HG03565 (cell line): Measurements from ENCODE around the gene CNIH1.
"Not testable (repeated sequence)": the region's sequence is repeated elsewhere in the genome, so short reads cannot be mapped to it uniquely, and the experiment has no call there.

Experiments
- ATAC-seq: cut with Tn5 transposase; IDR thresholded peaks from one replicate; pipeline ENCODE4 v1.9.1; 2021; ENCODE audit warnings: mild to moderate bottlenecking, moderate library complexity; ENCODE audit not compliant: unreplicated experiment

The CNIH1 gene

DNA sequence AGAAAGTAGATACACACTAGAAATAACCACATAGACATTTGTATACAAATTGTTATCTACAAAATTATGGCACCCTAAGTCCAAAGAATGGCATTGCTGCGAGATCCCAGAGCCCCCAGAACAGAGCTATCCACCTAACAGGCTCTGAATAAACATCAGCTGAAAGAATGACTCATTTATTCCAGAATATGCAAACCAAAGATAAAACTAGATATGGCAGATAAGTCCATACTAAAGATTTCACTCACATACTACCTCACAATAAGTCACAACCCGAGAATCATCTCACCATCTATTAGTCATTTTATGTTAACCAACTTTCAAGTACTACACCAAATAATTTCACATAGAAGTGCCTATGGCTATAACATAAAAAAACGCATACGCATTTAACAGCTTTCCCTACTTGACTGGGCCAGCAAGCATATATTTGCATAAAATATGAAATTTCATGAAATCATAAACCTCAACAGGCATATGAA lies 5.6 kb downstream of the CNIH1 start:
- peak; percentile 55 for ATAC-seq

DNA sequence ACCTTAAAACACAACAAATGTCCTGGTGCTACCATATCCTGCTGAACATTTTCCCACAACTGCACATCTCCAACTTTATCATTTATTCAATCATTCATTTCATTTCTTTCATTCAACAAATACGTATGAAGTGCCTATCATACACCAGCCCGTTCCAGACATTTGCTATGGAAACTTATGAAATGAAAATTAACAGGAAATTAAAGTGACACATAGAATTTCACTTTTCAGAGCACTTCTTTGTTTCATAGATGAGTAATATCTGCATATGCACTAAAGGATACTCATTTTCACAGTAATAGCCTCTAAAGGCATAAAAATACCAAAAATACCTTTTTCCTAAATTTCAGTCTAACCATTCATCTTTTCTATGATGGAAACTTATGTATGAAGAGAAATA lies 12.6 kb downstream of the CNIH1 start:
- no peak for ATAC-seq

DNA sequence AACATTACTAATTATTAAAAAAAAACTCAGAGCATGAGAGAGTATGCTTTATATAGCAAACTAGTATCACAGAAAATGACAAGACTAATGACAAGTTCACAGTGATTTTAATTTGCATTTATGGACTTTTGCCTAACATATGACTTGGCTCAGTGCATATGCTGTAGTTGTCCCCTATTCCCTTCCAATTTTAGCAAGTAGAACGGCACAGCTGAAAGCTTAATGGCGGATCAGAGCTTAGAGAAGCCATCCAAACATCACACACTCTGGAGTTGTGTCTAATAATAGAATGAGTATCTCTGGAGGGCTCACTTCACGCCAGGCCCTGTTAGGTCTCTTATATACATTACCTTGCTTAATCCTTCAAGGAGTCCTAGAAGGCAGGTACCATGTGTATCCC lies 13.3 kb downstream of the CNIH1 start:
- ATAC-seq, result no peak

DNA sequence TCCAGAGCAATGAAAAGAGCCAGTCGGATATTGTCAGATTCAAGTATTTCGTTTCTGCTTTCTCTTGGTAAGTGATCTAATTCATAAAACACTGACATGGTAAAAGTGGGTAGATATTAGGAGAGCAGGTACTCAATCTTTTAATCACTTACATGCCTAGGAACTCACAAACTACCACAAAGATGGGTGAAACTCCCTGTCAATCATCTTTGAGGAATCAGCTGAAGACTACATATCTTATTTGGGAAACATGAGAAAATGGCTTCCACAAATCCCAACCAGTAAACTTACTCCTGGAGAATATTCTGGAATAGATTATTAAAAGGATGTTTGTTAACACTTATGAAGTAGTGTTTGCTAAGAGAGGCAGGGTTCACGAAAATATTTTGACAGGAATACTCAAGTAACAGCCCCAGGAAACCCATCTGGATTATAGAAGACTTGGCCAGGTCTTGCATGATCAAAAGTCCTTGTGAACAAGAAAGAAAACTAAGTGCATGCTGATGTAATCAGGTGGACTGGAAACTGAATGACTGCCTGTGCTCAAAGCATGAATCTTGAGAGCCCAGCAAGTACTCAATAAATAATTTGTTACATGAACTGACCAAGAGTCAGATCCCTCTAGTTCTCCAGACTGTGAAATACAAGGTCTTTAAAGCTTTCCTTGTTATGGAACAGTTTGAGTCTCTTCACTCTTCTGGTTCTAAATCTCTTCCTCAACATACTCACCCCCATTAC lies 15.5 kb downstream of the CNIH1 start:
- ATAC-seq, result no peak

DNA sequence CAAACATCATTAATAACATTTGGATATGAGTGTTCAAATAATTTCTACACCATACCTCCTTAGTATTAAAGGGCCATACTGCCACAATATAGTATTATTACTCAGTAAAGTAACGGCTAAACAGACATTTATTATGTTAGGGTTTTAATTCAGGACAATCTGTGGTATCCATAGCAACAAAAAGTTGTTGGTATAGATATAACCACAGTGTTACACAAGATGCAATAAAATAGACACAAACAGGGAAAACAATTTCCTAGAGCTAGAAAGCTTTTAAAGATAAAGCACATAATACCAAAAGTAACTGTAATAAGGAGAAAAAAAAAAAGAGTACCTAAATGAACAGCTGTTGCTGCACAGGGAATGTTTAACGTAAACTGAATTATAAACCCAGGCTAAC lies 16.1 kb downstream of the CNIH1 start:
- ATAC-seq, result no peak

DNA sequence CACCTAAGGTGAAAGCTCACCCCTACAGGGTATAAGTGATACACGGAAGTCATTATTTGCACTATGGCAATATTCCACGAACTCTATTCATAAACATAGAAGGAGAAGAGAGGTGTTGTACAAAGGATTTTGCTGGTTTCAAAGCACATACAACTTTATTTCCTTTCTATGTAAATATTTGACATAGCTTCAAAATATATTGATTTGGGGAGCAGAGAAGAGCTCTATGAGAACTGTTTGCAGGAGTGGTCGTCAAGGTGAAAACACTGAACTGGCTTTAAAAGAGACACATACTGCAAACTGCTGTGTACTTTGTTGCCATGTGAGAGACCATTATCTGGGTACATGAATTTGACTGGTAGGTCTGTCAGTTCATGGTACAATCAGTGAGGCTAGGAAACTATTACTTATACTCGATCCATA lies 16.7 kb downstream of the CNIH1 start:
- no peak for ATAC-seq

DNA sequence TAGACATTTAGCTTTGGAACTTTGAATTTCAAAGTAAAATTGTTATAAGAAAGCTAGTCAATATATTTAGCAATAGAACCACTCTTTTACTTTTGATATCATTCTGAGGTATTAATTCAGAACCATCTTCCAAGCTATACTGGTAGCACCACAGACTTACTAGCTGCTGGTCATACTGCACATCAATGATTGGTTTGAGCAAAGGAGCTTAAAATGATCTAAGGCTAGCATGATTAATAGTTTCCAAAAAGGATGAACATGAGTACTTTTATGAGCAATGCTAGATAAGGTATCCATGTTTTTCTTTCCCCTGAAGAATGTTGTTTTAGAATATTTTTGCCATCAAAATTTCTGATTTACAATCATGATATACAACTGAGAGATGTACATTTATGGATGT lies 17.2 kb downstream of the CNIH1 start:
- ATAC-seq, result no peak

DNA sequence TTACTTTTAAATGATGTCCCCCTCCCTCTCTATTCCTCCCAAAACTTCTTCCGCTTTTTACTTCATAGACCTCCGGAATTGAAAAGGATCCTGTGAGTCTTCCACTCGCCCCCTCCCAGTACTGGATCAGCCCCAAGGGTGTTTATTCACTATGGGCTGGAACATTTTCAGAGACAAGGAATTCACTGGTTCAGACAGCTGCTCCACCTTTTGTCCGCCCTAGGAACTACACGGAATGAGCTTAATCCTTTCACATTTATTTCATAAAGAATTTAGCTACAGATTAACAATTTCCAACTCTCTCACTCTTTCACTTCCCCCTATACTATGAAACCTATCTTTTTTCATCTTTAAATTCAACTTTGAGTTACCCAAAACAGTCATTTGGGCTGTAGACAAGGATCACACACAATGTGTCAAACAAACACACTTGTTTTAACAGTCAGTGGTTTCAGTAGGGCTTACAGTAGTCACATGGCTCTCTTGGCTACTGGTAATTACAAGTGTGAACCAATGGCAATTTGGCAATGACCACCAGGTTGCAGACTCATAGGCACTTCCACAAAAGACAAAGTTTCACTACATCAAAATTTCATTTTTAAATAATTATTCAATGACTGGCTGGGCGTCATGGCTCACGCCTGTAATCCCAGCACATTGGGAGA lies 20.6 kb downstream of the CNIH1 start:
- no peak for ATAC-seq

DNA sequence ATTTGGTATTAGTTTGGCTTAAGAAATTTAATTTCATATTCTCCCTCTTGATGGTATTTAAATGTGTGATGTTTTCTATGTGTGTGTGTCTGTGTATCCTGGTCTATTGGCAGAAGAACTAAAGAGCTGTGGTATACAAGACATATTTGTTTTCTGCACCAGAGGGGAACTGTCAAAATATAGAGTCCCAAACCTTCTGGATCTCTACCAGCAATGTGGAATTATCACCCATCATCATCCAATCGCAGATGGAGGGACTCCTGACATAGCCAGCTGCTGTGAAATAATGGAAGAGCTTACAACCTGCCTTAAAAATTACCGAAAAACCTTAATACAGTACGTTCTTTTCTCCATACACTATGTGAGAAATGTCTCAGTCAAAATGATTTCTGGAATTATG lies 29.8 kb downstream of the CNIH1 start:
- ATAC-seq, result no peak

DNA sequence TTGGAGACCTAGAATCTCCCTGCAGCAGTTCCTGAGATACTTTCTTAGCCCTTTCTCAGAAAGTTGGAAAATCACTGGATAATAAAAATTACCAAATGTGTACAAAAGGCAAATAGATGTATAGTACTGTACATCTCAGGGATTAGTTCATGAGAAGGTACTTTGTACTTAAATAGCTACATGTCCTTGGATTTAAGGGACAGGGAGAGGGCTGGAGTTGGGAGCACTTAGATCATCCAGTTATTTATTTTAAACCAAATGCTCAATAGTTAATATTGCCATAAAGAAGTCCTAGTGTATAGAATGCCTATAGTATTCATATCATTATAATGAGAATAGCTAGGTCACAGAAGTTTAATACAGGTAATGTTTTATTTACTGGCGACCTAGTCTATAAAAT lies 31.0 kb downstream of the CNIH1 start:
- ATAC-seq, result no peak

DNA sequence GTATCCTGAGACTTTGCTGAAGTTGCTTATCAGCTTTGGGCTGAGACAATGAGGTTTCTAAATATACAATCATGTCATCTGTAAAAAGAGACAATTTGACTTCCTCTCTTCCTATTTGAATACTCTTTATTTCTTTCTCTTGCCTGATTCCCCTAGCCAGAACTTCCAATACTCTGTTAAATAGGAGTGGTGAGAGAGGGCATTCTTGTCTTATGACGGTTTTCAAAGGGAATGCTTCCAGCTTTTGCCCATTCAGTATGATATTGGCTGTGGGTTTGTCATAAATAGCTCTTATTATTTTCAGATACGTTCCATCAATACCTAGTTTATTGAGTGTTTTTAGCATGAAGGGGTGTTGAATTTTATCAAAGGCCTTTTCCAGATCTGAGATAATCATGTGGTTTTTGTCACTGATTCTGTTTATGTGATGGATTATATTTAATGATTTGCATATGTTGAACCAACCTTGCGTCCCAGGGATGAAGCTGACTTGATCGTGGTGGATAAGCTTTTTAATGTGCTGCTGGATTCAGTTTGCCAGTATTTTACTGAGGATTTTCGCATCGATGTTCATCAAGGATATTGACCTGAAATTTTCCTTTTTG lies 37.7 kb downstream of the CNIH1 start:
- ATAC-seq, result not testable (repeated sequence)

DNA sequence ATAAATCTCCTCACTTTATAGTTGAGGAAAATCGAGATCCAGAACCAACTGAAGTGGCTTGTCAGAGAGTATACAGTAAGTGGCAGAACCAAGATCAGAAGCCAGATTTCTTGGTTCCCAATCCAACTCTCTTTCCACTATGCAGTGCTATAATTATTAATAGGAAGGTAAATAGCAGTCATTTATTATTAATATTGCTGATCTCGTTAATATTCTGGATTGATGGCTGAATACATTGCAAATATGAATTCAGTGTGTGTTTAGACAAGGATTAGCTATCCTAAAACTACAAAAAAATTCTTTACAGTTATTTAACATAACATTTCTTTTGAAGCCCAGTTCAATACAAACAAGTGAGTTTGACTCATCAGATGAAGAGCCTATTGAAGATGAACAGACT lies 41.6 kb downstream of the CNIH1 start:
- no peak for ATAC-seq

DNA sequence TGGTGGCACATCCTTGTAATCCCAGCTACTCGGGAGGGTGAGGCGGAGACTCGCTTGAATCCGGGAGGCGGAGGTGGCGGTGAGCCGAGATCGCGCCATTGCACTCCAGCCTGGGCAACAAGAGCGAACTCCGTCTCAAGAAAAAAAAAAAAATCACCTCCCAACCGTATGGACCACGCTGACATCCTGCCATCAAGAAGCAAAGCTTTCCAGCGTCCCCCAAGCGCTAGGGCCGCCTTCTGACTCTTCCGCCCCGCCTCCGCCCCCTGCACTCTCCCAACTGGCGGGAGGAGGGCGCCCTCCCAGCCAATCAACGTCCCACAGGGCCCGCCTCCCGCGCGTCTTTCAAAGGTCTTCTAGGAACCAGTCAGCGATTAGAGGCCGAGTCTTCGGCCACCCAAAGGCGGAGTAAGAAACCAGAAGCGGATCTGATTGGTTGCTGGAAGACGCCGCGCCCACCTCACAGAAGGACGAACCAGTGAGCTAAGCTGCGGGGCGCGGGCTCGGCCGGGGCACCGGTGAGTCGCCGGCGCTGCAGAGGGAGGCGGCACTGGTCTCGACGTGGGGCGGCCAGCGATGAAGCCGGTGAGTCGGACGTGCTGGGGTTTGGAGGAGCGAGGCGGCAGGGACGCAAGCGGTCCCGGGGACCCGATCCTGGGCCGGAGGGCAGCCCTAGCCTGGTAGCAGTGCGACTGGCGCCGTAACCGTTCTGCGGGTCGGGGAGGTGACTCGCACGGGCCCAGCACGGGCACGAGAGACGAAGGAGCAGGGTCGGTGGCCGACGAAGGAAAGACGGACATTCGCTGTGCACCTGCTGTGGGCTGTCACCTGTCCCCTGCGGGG lies 44.5 kb downstream of the CNIH1 start, which contains the start of gene CDKN3:
Gene CDKN3 (plus strand): TSS at position 515 of the 843 bp plus-strand sequence. CDS start 62 bp downstream, at position 577.
- peak; percentile 96 for ATAC-seq

DNA sequence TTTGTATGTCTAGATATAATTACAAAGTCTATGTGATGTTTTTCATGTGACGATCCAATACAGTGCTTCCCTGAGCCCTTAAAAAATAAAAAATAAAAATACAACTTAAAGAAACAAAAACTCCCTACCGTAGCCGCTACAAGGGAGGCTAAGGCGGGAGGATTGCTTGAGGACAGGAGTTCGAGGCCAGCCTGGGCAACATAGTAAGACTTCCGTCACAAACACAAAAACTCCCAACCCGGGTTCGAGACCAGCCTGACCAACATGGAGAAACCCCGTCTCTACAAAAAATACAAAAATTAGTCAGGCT lies 45.0 kb downstream of the CNIH1 start:
- ATAC-seq, result no peak

DNA sequence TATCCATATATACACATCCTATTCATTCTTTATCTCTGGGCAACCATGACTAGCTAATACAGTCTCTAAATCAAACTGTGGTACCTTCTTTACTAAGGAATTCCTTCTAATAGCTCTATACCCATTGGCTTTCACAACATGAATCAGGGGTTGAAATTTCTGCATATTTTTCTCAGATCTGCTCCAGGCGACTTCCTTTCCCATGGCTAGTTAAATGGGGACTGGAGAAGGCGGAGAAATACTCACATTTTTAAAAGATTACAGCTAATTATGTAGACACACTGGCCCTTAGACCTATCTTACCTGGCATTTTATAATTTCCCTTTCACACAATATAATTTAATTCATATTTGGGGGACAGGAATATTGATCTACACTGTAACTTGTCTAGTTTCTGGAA lies 45.5 kb downstream of the CNIH1 start:
- ATAC-seq, result no peak

DNA sequence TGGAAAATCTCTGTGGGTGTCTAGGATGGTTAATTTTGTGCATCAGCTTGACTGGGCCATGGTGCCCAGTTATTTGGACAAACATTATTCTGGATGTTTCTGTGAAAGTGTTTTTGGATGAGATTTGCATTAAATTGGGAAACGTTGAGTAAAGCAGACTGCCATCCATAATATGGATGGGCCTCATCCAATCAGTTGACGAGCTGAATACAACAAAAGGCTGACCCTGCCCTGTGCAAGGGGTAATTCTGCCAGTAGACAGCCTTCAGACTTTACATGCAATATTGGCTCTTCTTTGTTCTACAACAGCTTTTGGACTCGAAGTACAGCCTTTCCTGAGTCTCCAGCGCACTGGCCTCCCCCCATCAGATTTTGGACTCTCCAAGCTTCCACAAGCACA lies 45.9 kb downstream of the CNIH1 start:
- no peak for ATAC-seq

DNA sequence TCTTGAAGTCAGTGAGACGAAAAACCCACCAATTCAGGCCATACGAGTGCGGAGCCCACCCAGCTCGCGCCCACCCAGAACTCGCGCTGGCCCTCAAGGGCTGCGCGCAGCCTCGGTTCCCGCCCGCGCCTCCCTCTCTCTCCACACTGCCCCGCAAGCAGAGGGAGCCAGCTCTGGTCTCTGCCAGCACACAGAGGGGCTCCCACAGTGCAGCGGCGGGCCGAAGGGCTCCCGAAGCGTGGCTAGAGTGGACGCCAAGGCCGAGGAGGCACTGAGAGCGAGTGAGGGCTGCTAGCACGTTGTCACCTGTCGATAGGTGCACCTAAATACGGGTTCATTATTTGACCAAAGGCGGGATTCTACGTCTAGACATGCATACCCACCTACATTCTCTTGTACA lies 46.6 kb downstream of the CNIH1 start:
- no peak for ATAC-seq

DNA sequence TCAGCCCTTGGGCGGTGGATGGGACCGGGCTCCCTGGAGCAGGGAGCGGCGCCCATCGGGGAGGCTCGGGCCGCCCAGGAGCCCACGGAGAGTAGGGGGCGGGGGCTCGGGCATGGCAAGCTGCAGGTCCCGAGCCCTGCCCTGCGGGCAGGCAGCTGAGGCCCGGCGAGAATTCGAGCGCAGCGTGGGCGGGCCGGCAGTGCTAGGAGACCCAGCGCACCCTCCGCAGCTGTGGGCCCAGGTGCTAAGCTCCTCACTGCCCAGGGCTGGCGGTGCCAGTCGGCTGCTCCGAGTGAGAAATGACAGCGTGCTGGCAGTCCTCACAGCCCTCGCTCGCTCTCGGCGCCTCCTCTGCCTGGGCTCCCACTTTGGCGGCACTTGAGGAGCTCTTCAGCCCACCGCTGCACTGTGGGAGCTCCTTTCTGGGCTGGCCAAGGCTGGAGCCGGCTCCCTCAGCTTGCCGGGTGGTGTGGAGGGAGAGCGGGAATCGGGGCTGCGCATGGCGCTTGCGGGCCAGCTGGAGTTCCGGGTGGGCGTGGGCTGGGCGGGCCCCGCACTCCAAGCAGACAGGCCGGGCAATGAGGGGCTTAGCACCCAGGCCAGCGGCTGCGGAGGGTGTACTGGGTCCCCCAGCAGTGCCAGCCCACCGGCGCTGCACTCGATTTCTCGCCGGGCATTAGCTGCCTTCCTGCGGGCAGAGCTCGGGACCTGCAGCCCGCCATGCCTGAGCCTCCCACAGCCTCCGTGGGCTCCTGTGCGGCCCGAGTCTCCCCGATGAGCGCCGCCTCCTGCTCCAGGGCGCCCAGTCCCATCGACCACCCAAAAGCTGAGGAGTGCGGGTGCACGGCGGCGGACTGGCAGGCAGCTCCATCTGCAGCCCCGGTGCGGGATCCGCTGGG lies 47.9 kb downstream of the CNIH1 start:
- ATAC-seq, result not testable (repeated sequence)

DNA sequence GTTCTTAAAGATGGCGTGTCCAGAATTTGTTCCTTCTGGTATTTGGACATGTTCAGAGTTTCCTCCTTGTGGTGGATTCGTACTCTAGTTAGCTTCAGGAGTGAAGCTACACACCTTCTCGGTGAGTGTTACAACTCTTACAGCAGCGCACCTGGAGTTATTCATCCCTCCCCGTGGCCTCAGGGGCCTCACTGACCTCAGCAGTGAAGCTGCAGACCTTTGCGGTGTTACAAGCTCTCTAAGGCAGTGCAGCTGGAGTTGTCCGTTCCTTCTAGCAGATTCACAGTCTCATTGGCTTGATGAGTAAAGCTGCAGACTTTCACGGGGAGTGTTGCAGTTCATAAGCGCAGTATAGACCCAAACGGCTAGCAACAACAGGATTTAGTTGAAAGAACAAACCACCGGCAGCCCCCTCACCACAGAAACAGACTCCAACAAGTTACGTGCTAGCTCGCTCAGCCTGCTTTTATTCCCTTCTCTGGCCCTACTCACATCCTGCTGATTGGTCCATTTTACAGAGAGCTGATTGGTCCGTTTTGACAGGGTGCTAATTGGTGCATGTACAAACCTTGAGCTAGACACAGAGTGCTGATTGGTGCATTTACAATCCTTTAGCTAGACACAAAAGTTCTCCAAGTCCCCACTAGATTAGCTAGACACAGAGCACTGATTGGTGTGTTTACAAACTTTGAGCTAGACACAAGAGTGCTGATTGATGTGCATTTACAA lies 48.9 kb downstream of the CNIH1 start:
- no peak for ATAC-seq

DNA sequence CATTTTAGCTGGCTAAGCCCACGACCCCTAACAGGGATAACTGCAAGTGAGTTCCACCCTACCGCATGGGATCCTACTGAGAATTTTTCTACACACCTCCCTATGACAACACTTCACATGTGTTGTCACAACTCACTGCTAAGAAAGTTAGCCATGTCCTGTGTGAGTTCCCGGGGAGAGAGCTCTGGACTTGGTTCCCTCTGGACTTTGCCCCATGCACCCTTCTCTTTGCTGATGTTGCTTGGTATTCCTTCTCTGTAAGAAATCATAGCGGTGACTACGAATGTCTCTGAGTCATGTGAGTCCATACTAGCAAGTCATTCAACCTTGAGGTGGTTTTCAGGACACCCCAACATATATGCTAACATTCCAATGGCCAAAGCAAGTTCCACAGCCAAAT lies 53.8 kb downstream of the CNIH1 start:
- ATAC-seq, result no peak
